Osteocyte (in vitro differentiated cells): Measurements from ENCODE around the gene ALDH3B2. TPM values are rescaled to one million over a fixed set of nuclear protein-coding genes. Genes with fewer than 3 reads are reported as not detected.

Experiments used
- DNase-seq: peaks from one replicate; pipeline ENCODE4 v3.0.0; 2021; ENCODE audit warnings: mixed read lengths; ENCODE audit not compliant: unreplicated experiment; ENCODE audit errors: extremely low spot score
- H3K27ac Mint-ChIP-seq: one replicate; pipeline ENCODE4 v1.8.0; 2021; ENCODE audit warnings: mild to moderate bottlenecking, mixed read lengths; ENCODE audit not compliant: unreplicated experiment
- H3K27me3 Mint-ChIP-seq: one replicate; pipeline ENCODE4 v1.8.0; 2021; ENCODE audit warnings: mixed read lengths; ENCODE audit not compliant: unreplicated experiment
- H3K36me3 Mint-ChIP-seq: one replicate; pipeline ENCODE4 v1.8.0; 2021; ENCODE audit warnings: mixed read lengths; ENCODE audit not compliant: unreplicated experiment
- H3K4me1 Mint-ChIP-seq: one replicate; pipeline ENCODE4 v1.8.0; 2021; ENCODE audit warnings: mixed read lengths; ENCODE audit not compliant: unreplicated experiment
- H3K4me3 Mint-ChIP-seq: one replicate; pipeline ENCODE4 v1.8.0; 2021; ENCODE audit warnings: mild to moderate bottlenecking, moderate library complexity, mixed read lengths; ENCODE audit not compliant: unreplicated experiment
- H3K9me3 Mint-ChIP-seq: one replicate; pipeline ENCODE4 v1.8.0; 2021; ENCODE audit warnings: mixed read lengths; ENCODE audit not compliant: unreplicated experiment
- CTCF ChIP-seq: fragments of 200-600 bp; sonication (generic); IDR thresholded peaks from 2 replicates; pipeline ENCODE4 v1.5.0; 2021; ENCODE audit warnings: antibody characterized with exemption, mild to moderate bottlenecking, moderate library complexity
- total RNA-seq: library from RNA; stranded (reverse); gene quantifications from 2 replicates; pipeline ENCODE4 v1.2.1, GENCODE V29; 2021

The ALDH3B2 gene
- total RNA-seq, 1 donor from 2014 or later: not detected

DNA sequence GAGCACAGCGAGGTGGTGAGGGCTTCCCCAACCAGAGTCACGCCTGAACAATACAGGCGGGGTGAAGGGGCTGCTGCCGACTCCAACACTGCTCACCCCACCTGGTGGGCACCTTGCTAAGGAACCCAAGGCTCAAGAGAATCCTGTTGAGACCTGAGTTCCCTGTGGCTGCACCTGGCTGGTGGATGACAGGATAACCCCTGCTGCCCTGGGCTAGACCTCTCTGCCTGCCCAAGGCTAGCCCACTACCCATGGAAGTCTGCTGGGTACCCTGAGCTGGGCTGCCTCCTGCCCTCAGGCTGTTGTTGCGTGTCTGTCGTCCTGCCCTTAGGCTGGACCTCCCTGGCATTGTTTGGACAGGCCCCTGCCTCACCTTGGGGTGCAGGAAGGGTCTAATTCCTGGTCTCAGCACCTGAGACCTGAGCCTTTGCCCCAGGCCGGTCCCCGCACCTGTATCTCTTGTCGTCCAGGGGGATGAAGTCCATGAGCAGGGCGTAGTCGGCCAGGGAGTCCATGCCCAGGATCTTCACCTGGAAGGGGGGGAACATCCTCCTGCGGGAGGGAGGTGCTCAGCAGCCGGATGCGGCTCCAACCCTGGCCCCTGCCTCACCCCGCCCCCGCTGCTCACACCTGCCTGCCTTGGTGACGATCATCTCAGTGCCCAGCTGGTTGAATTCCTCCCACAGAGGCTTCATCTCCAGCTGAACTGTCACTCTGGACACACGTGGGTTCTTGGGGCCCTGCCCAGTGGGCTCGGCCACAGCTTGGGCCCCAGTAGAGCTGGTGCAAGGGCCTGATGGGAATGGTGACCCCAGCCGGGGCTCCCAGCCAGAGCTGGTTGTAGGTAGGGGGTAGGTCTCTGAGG lies 39.8 kb downstream of the ALDH3B2 start:
- no peak for TF ChIP-seq CTCF
- H3K4me3 Mint-ChIP-seq: no peak overlapping the region
- H3K9me3 Mint-ChIP-seq: no peaks in the 10 kb centered on the region

DNA sequence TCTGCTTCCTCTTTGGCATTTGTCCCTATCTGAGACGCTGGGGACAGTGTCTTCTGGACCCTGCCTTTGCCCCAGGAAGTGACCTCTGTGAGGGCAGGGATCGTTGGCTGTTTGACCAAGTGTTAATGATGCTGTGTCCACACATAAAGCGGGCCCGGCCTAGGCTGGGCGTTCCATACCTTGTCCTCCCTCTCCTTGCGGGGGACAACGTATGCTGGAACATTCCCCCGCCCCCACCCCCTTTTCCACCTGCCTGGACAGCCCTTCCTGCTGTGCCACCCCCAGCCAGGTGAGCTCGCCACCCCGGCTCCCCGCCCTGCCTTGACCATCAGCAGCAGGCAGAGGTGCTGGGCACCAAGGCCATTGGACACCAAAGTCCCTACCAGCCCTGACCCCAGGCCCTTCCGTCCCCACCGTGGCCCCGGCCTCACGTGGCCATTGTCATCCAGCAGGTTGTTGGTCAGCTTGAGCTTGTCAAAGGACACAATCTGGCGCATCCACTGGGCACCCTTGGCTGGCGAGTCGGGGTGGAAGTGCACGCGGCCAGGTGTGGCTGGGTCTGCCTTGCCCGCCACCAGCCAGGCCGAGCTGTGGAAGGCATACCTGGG lies 40.6 kb downstream of the ALDH3B2 start:
- DNase-seq: no peak
- Mint-ChIP-seq H3K4me3 (no peak overlapping the region), H3K27me3 (peaks cover 2% of the 10 kb centered on the region), H3K36me3 (no peaks in the 10 kb centered on the region), H3K4me1 (peaks cover 6% of the 10 kb centered on the region), H3K9me3 (no peaks in the 10 kb centered on the region), H3K27ac (no peak overlapping the region)
- TF ChIP-seq CTCF: no peak

More for the DNA sequence above, 39.8 kb downstream of the ALDH3B2 start:
- no peaks in the 10 kb centered on the region for H3K36me3 Mint-ChIP-seq
- peaks cover 2% of the 10 kb centered on the region for H3K27me3 Mint-ChIP-seq
- H3K27ac Mint-ChIP-seq: no peak overlapping the region
- no peak for DNase-seq
- H3K4me1 Mint-ChIP-seq: peaks cover 6% of the 10 kb centered on the region

DNA sequence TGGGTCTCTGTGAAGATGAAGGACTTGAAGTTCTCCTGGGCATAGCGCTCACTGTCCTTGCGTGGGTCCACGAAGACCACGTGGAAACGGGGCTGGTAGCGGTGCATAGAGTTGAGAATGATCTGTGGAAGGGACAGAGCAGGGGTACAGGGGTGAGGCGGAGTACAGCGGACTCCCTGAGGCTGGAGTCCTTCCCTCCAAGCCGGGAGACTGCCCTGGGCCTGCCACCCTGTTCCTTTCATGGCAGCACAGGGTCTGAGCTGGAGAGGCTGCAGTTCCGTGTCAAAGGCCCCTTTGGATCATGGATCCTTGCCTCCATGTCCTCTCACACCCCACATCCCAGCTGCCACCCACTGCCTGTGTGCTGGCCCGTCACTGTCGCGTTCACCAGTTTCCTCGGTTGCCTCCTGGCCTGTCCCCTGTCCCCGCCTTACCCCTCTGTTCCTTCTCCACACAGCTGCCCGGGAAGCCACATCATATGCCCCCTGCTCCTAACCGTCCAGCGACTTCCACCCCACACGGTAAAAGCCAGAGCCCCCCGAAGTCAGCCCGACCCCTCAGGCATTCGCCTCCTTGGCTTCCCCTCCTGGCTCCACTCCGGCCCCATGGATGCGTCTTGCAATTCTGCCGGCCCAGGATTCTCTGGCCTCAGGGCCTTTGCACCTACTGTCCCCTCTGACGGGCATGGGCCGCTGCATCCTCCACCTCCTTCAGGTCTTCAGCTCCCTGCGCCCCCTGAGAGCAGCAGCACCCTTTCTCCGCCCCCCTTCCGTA lies 41.3 kb downstream of the ALDH3B2 start:
- H3K4me3 Mint-ChIP-seq: no peak overlapping the region

DNA sequence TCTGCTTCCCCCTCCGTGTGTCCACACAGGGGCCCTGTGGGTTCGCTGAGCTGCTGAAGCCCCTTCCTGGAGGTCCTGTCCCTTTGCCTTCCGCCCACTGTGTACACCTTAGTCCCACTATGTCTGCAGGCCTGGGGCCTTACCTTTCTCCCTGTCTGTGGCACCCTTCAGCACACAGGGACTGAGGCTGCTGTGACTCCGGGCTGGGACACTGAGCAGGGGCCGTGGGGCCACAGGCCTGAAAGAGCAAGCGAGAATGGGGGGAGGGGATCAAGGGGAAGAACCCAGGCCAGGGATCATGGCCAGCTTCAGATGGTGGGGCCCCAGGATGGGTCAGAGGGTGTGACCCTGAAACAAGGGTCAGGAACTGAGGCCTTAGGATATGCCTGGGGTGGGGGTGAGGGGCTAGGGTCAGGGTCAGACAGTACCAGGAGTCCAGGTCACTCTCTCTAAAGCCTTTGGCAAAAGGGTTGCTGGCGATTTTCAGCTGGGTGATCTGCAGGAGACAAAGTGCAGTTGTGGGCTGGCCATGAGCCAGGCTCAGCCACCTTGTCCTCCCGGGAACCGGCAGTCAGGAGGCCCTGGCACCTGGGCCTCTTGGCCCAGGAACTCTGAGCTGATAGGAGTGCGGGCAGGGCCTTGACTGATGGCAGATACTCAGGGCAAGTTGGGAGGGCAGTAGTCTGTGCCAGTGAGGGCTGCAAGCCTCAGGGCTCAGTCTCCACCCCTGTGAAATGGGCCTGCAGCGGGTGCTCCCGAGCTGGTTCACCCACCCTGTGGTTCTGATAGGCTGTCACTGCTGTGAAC lies 42.0 kb downstream of the ALDH3B2 start:
- no peak overlapping the region for H3K4me3 Mint-ChIP-seq
- no peak overlapping the region for H3K27ac Mint-ChIP-seq

More for the DNA sequence above, 41.3 kb downstream of the ALDH3B2 start:
- no peak for TF ChIP-seq CTCF
- H3K4me1 Mint-ChIP-seq: peaks cover 6% of the 10 kb centered on the region
- no peaks in the 10 kb centered on the region for H3K36me3 Mint-ChIP-seq
- H3K9me3 Mint-ChIP-seq: no peaks in the 10 kb centered on the region
- H3K27ac Mint-ChIP-seq: no peak overlapping the region
- no peak for DNase-seq
- peaks cover 2% of the 10 kb centered on the region for H3K27me3 Mint-ChIP-seq

More for the DNA sequence above, 42.0 kb downstream of the ALDH3B2 start:
- H3K9me3 Mint-ChIP-seq: no peaks in the 10 kb centered on the region
- DNase-seq: peak; percentile 83
- H3K4me1 Mint-ChIP-seq: peaks cover 6% of the 10 kb centered on the region
- no peak for TF ChIP-seq CTCF
- H3K27me3 Mint-ChIP-seq: peaks cover 2% of the 10 kb centered on the region
- no peaks in the 10 kb centered on the region for H3K36me3 Mint-ChIP-seq
